ENCODE data around the gene CCDC39. TPM values are rescaled to one million over a fixed set of nuclear protein-coding genes. Genes with fewer than 3 reads are reported as not detected.

The CCDC39 gene
- total and polyA plus RNA-seq, 2 of the 13 experiments (the other 11 are each of a cell fraction or from before 2014, with no cell fraction given): not detected

- TF ChIP-seq ZSCAN21 (CRISPR knock-in tag; IDR thresholded peaks at IDR 0.05; ENCODE audit: borderline replicate concordance) (no peak), MYPOP (CRISPR knock-in tag; IDR thresholded peaks at IDR 0.05) (no peak), TFDP1 (CRISPR knock-in tag; IDR thresholded peaks at IDR 0.05; ENCODE audit: borderline replicate concordance) (peak; percentile 35; the same call in 1 of the 2 replicates), TMF1 (CRISPR knock-in tag; IDR thresholded peaks at IDR 0.05; ENCODE audit: low read depth) (no peak), ETV5 (CRISPR knock-in tag; IDR thresholded peaks at IDR 0.05; ENCODE audit: borderline replicate concordance) (peak; percentile 42; the same call in 1 of the 2 replicates), ZBTB4 (CRISPR knock-in tag; IDR thresholded peaks at IDR 0.05; ENCODE audit: borderline replicate concordance) (peak; percentile 71; the same call in 1 of the 2 replicates), POGK (CRISPR knock-in tag; conservative IDR thresholded peaks at IDR 0.05) (0 out of 2 replicates have a peak, but pooled peaks have one; percentile 35), PATZ1 (CRISPR knock-in tag; IDR thresholded peaks at IDR 0.05) (0 out of 2 replicates have a peak, but pooled peaks have one; percentile 16), ZSCAN29 (CRISPR knock-in tag; conservative IDR thresholded peaks at IDR 0.05) (no peak), ZNF44 (CRISPR knock-in tag; IDR thresholded peaks at IDR 0.05) (no peak)
These were observed at the start of gene CCDC39 (continued) for GRCh38 chr3:180679178-180680096.

Data from HepG2 (cell line).